DND-41 (cell line): Measurements from ENCODE around the gene PSMG4.

Experiments
- ATAC-seq: fragments of 200-7000 bp; cut with Tn5 transposase; 3 replicates; pipeline ENCODE4 v1.9.1; 2021; ENCODE audit warnings: low read depth; ENCODE audit not compliant: insufficient read depth
- DNase-seq: peaks from one replicate; pipeline ENCODE4 v3.0.0-alpha.2; 2020
- H2AFZ ChIP-seq: 2 replicates; pipeline ENCODE4 v1.6.0; 2012; ENCODE audit warnings: low read depth, low read length
- H3K27ac ChIP-seq: 2 replicates; pipeline ENCODE4 v1.5.1; 2012; ENCODE audit warnings: low read length, inconsistent platforms
- H3K27me3 ChIP-seq: fragments of 200-600 bp; sonication (generic); 2 replicates; pipeline ENCODE4 v1.6.0; 2012; ENCODE audit warnings: low read length, mild to moderate bottlenecking, inconsistent platforms; ENCODE audit not compliant: insufficient read depth, poor library complexity
- H3K36me3 ChIP-seq: 2 replicates; pipeline ENCODE4 v1.5.1; 2012; ENCODE audit warnings: low read length, inconsistent platforms; ENCODE audit not compliant: insufficient read depth
- H3K4me1 ChIP-seq: 2 replicates; pipeline ENCODE4 v1.5.1; 2012; ENCODE audit warnings: mild to moderate bottlenecking, low read length; ENCODE audit not compliant: insufficient read depth
- H3K4me2 ChIP-seq: 2 replicates; pipeline ENCODE4 v1.6.0; 2012; ENCODE audit warnings: mild to moderate bottlenecking, moderate library complexity, low read length, inconsistent platforms; ENCODE audit not compliant: insufficient read depth
- H3K4me3 ChIP-seq, 2 experiments: fragments of 200-600 bp in 1 of 2; shearing (Covaris generic) in 1 of 2; 2 replicates each; pipeline ENCODE4 v1.5.1; 2012 to 2016; ENCODE audit warnings: inconsistent platforms in 2 of 2, low read length in 2 of 2, mild to moderate bottlenecking in 2 of 2, low read depth in 1 of 2, moderate library complexity in 1 of 2
- H3K79me2 ChIP-seq: 2 replicates; pipeline ENCODE4 v1.6.0; 2012; ENCODE audit warnings: low read length, inconsistent platforms; ENCODE audit not compliant: insufficient read depth
- H3K9ac ChIP-seq: 2 replicates; pipeline ENCODE4 v1.6.0; 2012; ENCODE audit warnings: low read depth, mild to moderate bottlenecking, inconsistent platforms, low read length, moderate library complexity
- H3K9me3 ChIP-seq: 2 replicates; pipeline ENCODE4 v1.5.1; 2012; ENCODE audit warnings: low read length, moderate library complexity, mild to moderate bottlenecking, inconsistent platforms; ENCODE audit not compliant: insufficient read depth, severe bottlenecking
- H4K20me1 ChIP-seq: 2 replicates; pipeline ENCODE4 v1.6.0; 2012; ENCODE audit warnings: low read length; ENCODE audit not compliant: insufficient read depth
- CTCF ChIP-seq: IDR thresholded peaks from 2 replicates; pipeline ENCODE4 v1.5.1; 2012; ENCODE audit warnings: borderline replicate concordance, low read length, moderate library complexity, mild to moderate bottlenecking; ENCODE audit not compliant: poor library complexity, severe bottlenecking; ENCODE audit errors: extremely low read depth
- EZH2 ChIP-seq: IDR thresholded peaks from 3 replicates; pipeline ENCODE4 v1.6.1; 2012; ENCODE audit warnings: borderline replicate concordance, low read depth, mild to moderate bottlenecking, moderate library complexity, low read length, inconsistent platforms; ENCODE audit not compliant: severe bottlenecking

PSMG4 gene

GRCh38 chr6:3285049-3285639 lies 26.4 kb downstream of the PSMG4 start:
- DNase-seq: no peak
- Histone ChIP-seq H4K20me1 (peaks cover 34% of the 10 kb centered on the region), H3K79me2 (no peaks in the 10 kb centered on the region), H3K36me3 (peaks cover 4% of the 10 kb centered on the region; the same call in 1 of the 2 replicates), H3K4me2 (no peak overlapping the region), H3K27me3 (no peaks in the 10 kb centered on the region), H3K9me3 (no peaks in the 10 kb centered on the region), H3K9ac (no peak overlapping the region), H2AFZ (no peak overlapping the region), H3K4me1 (no peaks in the 10 kb centered on the region), H3K27ac (no peak overlapping the region), H3K4me3 (no peak overlapping the region)
- TF ChIP-seq CTCF (no peak), EZH2 (no peak)
- no peak for ATAC-seq

- no peak overlapping the region for H3K27ac ChIP-seq
- H3K4me3 ChIP-seq: no peak overlapping the region
- no peak overlapping the region for H3K4me2 ChIP-seq
- no peaks in the 10 kb centered on the region for H3K27me3 ChIP-seq
- no peak for TF ChIP-seq CTCF
- TF ChIP-seq EZH2: no peak
- ATAC-seq (no peak), DNase-seq (no peak)
- no peaks in the 10 kb centered on the region for H3K4me1 ChIP-seq
- no peak overlapping the region for H2AFZ ChIP-seq
- 0 out of 2 replicates have a peak, but pooled peaks cover 3% of the 10 kb centered on the region for H3K36me3 ChIP-seq
- H3K9ac ChIP-seq: no peak overlapping the region
- peaks cover 33% of the 10 kb centered on the region for H4K20me1 ChIP-seq
- H3K79me2 ChIP-seq: no peaks in the 10 kb centered on the region
- no peaks in the 10 kb centered on the region for H3K9me3 ChIP-seq
Observed at GRCh38 chr6:3285732-3286131, 27.0 kb downstream of the PSMG4 start.

GRCh38 chr6:3286641-3287171 lies 28.0 kb downstream of the PSMG4 start:
- no peak for ATAC-seq
- no peaks in the 10 kb centered on the region for H3K27me3 ChIP-seq
- peaks cover 26% of the 10 kb centered on the region for H4K20me1 ChIP-seq
- H3K9me3 ChIP-seq: no peaks in the 10 kb centered on the region
- 0 out of 2 replicates have a peak, but pooled peaks cover 3% of the 10 kb centered on the region for H3K36me3 ChIP-seq
- no peak overlapping the region for H2AFZ ChIP-seq
- no peak overlapping the region for H3K9ac ChIP-seq
- H3K4me3 ChIP-seq: no peak overlapping the region
- DNase-seq: no peak
- TF ChIP-seq CTCF (no peak), EZH2 (no peak)
- H3K4me1 ChIP-seq: no peaks in the 10 kb centered on the region
- H3K27ac ChIP-seq: no peak overlapping the region
- H3K79me2 ChIP-seq: no peaks in the 10 kb centered on the region
- no peak overlapping the region for H3K4me2 ChIP-seq

- TF ChIP-seq CTCF (no peak), EZH2 (no peak)
- Histone ChIP-seq H3K9me3 (no peaks in the 10 kb centered on the region), H3K27me3 (no peaks in the 10 kb centered on the region), H2AFZ (no peak overlapping the region), H4K20me1 (peaks cover 26% of the 10 kb centered on the region), H3K27ac (no peak overlapping the region), H3K4me3 (no peak overlapping the region), H3K79me2 (no peaks in the 10 kb centered on the region), H3K9ac (no peak overlapping the region), H3K4me1 (no peaks in the 10 kb centered on the region), H3K4me2 (no peak overlapping the region), H3K36me3 (0 out of 2 replicates have a peak, but pooled peaks cover 3% of the 10 kb centered on the region)
- DNase-seq (no peak), ATAC-seq (no peak)
Observed at GRCh38 chr6:3287308-3287707, 28.6 kb downstream of the PSMG4 start.
